GM20000 (cell line): ENCODE measurements around the gene HMGN4.

ENCODE experiments used
- DNase-seq: peaks from one replicate; pipeline ENCODE4 v3.0.0; 2012; ENCODE audit warnings: low spot score
- CTCF ChIP-seq: IDR thresholded peaks from 2 replicates; pipeline ENCODE4 v1.5.1; 2012; ENCODE audit warnings: mild to moderate bottlenecking, control low read depth; ENCODE audit errors: extremely low read depth, missing control alignments

Gene HMGN4

GRCh38 chr6:26563488-26563887 lies 25.3 kb downstream of the HMGN4 start:
- TF ChIP-seq CTCF = no peak
- DNase-seq = no peak

- TF ChIP-seq CTCF = peak; percentile 31
Observed at GRCh38 chr6:26568601-26569432, 30.7 kb downstream of the HMGN4 start.

GRCh38 chr6:26569433-26569764 lies 31.2 kb downstream of the HMGN4 start:
- TF ChIP-seq CTCF = no peak
- no peak for DNase-seq

More at GRCh38 chr6:26568601-26569432, 30.7 kb downstream of the HMGN4 start:
- peak; percentile 82 for DNase-seq

- DNase-seq = no peak
- TF ChIP-seq CTCF = no peak
Observed at GRCh38 chr6:26570027-26570809, 32.1 kb downstream of the HMGN4 start.

GRCh38 chr6:26571592-26572296 lies 33.6 kb downstream of the HMGN4 start:
- TF ChIP-seq CTCF = no peak
- no peak for DNase-seq

GRCh38 chr6:26575494-26575939 lies 37.4 kb downstream of the HMGN4 start:
- no peak for DNase-seq

More at GRCh38 chr6:26575494-26575939, 37.4 kb downstream of the HMGN4 start:
- TF ChIP-seq CTCF = no peak
